MM.1S (cell line): ENCODE results near the gene DGCR8.

ENCODE experiments used
- CTCF ChIP-seq: fragments of 300-600 bp; sonication (generic); IDR thresholded peaks from 2 replicates; pipeline ENCODE4 v1.5.1; 2016; ENCODE audit warnings: antibody characterized with exemption, low read length, mixed read lengths
- EZH2 ChIP-seq: fragments of 300-600 bp; sonication (generic); optimal IDR thresholded peaks from 2 replicates; pipeline ENCODE3; 2017; ENCODE audit warnings: low read depth, mild to moderate bottlenecking, antibody characterized with exemption, low read length, mixed read lengths
- EZH2phosphoT487 ChIP-seq: fragments of 300-600 bp; sonication (generic); IDR thresholded peaks from 2 replicates; pipeline ENCODE4 v1.6.1; 2018; ENCODE audit warnings: antibody characterized with exemption, low read length

GRCh38 chr22:20128619-20128901, 48.5 kb downstream of the DGCR8 start:
- TF ChIP-seq CTCF (no peak), EZH2phosphoT487 (no peak), EZH2 (no peak)
